Endometrial microvascular endothelial cells (primary cell): Measurements from ENCODE around the gene CFAP92. TPM values are rescaled to one million over a fixed set of nuclear protein-coding genes. Genes with fewer than 3 reads are reported as not detected.
"Not testable (repeated sequence)": the region's sequence is repeated elsewhere in the genome, so short reads cannot be mapped to it uniquely, and the experiment has no call there.

Experiments used
- in situ Hi-C: cut with HindIII; loops from 2 replicates; pipeline ENCODE4 v1.10.0; 2017; ENCODE audit warnings: low sequenced_read_pairs, low pct_unique_long_range_greater_than_20kb; ENCODE audit errors: inconsistent ontology term
- total RNA-seq: library from RNA; depleted of rRNA; stranded (reverse); fragments of >200 nt; gene quantifications from one replicate; pipeline ENCODE4 v1.2.3, GENCODE V29; 2015; ENCODE audit errors: inconsistent ontology term

The CFAP92 gene
- total RNA-seq, 1 donor from 2014 or later, result not detected

DNA sequence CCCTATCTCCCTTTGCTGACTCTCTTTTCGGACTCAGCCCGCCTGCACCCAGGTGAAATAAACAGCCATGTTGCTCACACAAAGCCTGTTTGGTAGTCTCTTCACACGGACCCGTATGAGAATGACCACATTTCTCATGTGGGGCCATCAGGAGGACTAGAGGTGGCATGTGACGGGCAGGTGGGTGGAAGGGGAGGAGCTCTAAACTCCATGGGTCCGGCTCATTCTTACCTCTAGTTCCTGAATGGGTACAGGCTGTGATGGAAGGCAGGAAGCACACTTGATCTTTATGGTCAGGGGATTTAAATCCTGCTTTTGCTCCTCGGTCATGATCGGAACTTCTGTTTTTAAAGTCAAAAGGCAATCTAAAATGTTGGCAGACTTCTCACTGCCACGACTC lies 28.6 kb downstream of the CFAP92 start:
- in situ Hi-C loops, result no loop called here

- in situ Hi-C loops, result no loop called here
Measured at GRCh38 chr3:128956440-128956839, 37.4 kb downstream of the CFAP92 start.

GRCh38 chr3:128950223-128950938 lies 43.5 kb downstream of the CFAP92 start:
- in situ Hi-C loops, result no loop called here

- in situ Hi-C loops, result no loop called here
Measured at GRCh38 chr3:128949158-128949557, 44.7 kb downstream of the CFAP92 start.

DNA sequence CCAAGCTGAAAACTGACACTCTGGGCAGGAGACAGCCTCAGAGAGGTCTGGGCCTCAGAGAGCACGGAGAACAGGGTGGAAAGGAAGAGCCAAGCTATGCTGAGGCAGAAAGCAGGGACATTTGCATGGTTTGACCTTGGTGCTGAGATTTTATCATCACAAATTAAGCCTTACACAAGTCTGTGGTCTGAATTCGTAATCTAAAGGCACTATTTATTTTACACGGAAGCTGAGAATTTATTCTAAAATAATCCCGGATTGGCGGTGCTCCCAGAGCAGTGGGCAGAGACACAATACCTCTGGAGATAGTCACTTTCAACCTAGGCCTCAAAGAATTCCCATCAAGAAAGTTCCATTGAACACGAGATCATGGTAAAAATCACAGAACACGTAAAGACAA lies 47.5 kb downstream of the CFAP92 start:
- in situ Hi-C loops, result no loop called here

DNA sequence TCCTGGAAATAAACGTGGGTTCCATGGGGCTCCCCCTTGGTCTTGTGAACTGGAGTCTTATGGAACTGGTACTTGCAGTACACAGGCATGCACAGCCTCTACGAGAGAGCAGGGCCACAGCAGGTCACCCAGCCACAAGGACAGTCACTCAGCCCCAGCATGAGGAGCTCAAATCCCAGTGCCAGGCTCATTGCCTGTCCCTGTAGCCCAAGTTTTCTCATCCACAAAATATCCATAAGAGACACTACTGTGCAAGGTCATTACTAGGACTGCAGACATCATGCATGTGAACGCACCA lies 48.0 kb downstream of the CFAP92 start:
- in situ Hi-C loops, result no loop called here

DNA sequence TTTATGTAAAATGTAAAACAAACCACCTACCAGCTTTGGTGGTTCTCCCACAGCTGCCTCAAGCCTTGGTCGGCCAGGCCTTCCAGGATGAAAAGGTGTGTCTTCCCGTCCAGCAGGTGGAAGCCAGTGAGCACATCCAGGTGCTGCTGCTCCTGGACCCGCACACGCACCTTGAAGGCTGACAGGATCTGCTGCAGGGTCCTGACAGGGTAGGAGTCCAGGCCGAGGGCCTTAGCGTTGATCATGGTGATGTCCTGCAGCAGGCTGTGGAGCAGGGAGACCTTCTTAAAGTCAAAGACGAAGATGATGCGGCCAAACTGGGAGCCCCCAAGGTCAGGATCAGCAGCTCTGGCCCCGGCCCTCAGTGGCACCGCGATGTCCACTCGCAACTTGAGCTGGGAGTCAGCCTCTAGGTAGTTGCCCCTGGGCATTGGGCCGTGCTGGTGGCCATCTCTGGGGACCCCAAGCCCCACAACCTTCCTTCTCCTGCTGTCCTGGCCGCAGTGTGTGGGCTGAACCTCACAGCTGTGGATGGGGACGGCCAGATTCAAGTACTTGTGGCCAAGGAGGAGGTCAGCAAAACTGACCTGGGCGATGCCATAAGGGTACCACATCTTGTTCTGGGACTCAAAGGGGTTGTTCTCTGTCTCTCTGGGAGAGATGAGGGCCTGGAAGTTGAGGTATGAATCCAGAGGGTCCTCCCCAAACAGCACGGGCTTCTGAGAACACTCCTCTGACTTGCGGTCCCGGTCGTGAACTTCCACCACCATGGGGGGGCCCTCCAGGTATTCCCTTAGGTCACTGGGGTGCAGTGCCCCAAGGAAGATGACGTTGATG lies 48.6 kb downstream of the CFAP92 start:
- in situ Hi-C loops, result no loop called here

- in situ Hi-C loops, result no loop called here
Measured at GRCh38 chr3:128942161-128942952, 51.5 kb downstream of the CFAP92 start.

DNA sequence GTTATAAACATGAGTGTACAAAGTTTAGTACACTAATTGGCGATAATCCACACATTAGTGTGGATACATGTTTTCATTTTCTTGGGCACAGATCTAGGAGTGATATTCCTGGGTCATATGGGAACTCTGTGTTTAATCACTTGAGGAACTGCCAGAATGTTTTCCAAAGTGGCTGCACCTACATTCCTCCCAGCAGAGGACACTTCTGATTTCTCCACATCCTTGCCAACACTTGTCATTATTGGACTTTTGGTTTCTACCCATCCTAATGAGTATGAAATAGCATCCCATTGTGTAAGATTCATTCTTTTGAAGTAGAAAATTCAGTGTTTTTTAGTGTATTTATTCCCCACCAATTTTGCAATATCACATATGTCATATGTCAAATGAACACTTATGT lies 53.6 kb downstream of the CFAP92 start:
- in situ Hi-C loops, result no loop called here

GRCh38 chr3:128936341-128936740 lies 57.5 kb downstream of the CFAP92 start:
- in situ Hi-C loops, result no loop called here

DNA sequence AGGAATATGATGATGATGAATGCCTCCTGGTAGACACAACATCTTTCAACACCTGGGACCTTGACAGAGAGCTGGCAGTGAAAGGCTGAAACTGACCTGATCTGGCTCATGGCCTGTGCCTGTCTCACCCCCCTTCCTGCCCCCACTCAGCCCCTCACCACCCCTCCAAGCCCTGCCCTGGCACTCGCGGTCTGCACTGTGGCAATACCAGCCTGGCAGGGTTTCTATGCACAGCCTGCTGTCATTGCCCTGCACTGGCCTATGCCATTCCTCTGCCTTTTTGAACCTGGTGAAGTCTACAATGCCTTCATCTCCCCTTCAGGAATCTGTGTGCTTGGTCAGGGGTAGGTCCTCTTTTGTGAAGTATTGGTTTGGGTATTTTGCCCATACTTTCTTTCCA lies 58.0 kb downstream of the CFAP92 start:
- in situ Hi-C loops, result no loop called here

DNA sequence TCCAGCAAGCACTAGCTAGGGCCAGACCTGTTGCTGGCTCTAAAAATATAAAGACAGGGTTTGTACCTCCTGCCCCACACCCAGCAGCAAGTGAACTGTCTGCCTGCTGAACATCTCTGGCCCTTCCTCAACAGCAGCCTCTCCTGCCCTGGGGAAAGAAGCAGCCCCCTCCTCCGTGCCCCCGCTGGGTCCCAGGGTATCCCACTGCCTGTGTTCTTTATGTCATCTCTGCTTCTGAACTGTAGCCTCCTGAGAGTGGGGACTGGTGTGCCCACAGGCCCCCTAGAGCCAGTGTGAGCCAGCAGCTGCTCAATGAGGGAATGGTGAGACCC lies 60.0 kb downstream of the CFAP92 start:
- in situ Hi-C loops, result no loop called here

GRCh38 chr3:128933213-128933921 lies 60.5 kb downstream of the CFAP92 start:
- in situ Hi-C loops, result no loop called here

GRCh38 chr3:128932516-128933212 lies 61.2 kb downstream of the CFAP92 start:
- in situ Hi-C loops, result no loop called here

DNA sequence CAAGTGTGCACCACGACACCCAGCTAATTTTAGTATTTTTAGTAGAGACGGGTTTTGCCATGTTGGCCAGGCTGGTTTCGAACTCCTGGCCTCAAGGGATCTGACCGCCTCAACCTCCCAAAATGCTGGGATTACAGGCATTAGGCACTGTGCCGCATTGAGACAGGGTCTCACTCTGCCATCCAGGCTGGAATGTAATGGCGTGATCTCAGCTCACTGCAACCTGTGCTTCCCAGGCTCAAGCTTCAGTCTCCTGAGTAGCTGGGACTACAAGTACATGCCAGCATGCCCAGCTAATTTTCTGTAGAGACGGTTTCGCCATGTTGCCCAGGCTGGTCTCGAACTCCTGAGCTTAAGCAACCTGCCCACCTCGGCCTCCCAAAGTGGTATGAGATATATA lies 62.8 kb downstream of the CFAP92 start:
- in situ Hi-C loops, result no loop called here

GRCh38 chr3:128929364-128929763 lies 64.5 kb downstream of the CFAP92 start:
- in situ Hi-C loops, result no loop called here

DNA sequence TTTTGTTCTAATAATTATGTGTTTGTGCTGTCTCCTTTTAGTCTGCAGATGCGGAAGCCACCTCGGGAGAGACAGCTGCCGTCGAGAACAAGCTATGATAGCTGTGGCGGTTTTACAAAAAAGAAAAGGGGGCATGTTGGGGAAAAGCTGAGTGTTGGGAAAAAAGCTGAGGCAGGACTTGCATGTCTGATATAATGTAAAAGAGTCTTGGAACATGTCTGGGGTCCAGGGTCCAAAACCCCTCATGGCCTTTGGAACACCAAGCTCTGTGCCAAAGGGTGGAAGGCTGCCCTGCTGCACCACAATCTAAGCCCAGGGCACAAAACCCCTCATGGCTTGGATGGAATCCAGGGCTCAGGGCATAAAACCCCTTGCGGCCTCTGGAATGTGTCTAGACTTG lies 69.9 kb downstream of the CFAP92 start:
- in situ Hi-C loops, result not testable (repeated sequence)

- in situ Hi-C loops, result no loop called here
Measured at GRCh38 chr3:128923576-128923975, 70.3 kb downstream of the CFAP92 start.
